Measurements from ENCODE around the gene BCL2L11.

The BCL2L11 gene

GRCh38 chr2:111118481-111118980 is 2.2 kb upstream of the BCL2L11 start:
- no peak for DNase-seq

GRCh38 chr2:111118981-111119821 is 1.5 kb upstream of the BCL2L11 start:
- no peak for DNase-seq

GRCh38 chr2:111119822-111120252 is 877 bp upstream of the BCL2L11 start:
- no peak for DNase-seq

GRCh38 chr2:111121028-111121827 is 514 bp downstream of the BCL2L11 start:
- peak; percentile 33 for DNase-seq

- DNase-seq, result peak; percentile 76
These were observed 1.3 kb downstream of the BCL2L11 start for GRCh38 chr2:111121828-111122630.

- no peak for DNase-seq
These were observed 2.1 kb downstream of the BCL2L11 start for GRCh38 chr2:111122631-111123421.

- no peak for DNase-seq
These were observed 3.0 kb downstream of the BCL2L11 start for GRCh38 chr2:111123751-111124150.

- DNase-seq, result no peak
These were observed 5.9 kb downstream of the BCL2L11 start for GRCh38 chr2:111126581-111126980.

GRCh38 chr2:111127351-111127750 is 6.6 kb downstream of the BCL2L11 start:
- no peak for DNase-seq

GRCh38 chr2:111128096-111128495 is 7.4 kb downstream of the BCL2L11 start:
- no peak for DNase-seq

GRCh38 chr2:111133603-111134002 is 12.9 kb downstream of the BCL2L11 start:
- DNase-seq, result no peak

- DNase-seq, result no peak
These were observed 13.3 kb downstream of the BCL2L11 start for GRCh38 chr2:111134055-111134454.

GRCh38 chr2:111135237-111135909 is 14.7 kb downstream of the BCL2L11 start:
- no peak for DNase-seq

GRCh38 chr2:111135910-111136297 is 15.2 kb downstream of the BCL2L11 start:
- no peak for DNase-seq

GRCh38 chr2:111138839-111139238 is 18.1 kb downstream of the BCL2L11 start:
- DNase-seq, result no peak

- no peak for DNase-seq
These were observed 19.1 kb downstream of the BCL2L11 start for GRCh38 chr2:111139637-111140317.

GRCh38 chr2:111140815-111141214 is 20.1 kb downstream of the BCL2L11 start:
- no peak for DNase-seq

GRCh38 chr2:111142101-111142500 is 21.4 kb downstream of the BCL2L11 start:
- DNase-seq, result no peak

- no peak for DNase-seq
These were observed 22.6 kb downstream of the BCL2L11 start for GRCh38 chr2:111143107-111143842.

GRCh38 chr2:111143843-111144198 is 23.1 kb downstream of the BCL2L11 start:
- no peak for DNase-seq
